Lung (tissue), 12 donors: ENCODE measurements around the gene PAPPA2. TPM values are rescaled to one million over a fixed set of nuclear protein-coding genes. Genes with fewer than 3 reads are reported as not detected.

Experiments used
- ATAC-seq: fragments of 200-7000 bp; cut with Tn5 transposase; one replicate; pipeline ENCODE4 v1.9.1; 2020; ENCODE audit warnings: moderate number of reproducible peaks; ENCODE audit not compliant: insufficient read depth, low FRiP score
- DNase-seq, 3 donors: peaks; one replicate each; pipeline ENCODE4 v3.0.0-alpha.2; 2013 to 2017
- H3K27ac ChIP-seq, 2 donors: one replicate each; pipeline ENCODE4 v1.5.1; 2013; ENCODE audit warnings: mild to moderate bottlenecking in 2 of 2, moderate library complexity in 2 of 2, control low read depth in 1 of 2, inconsistent platforms in 1 of 2, low read depth in 1 of 2, low read length in 1 of 2
- H3K27me3 ChIP-seq, 3 donors: one replicate each; pipeline ENCODE4 v1.5.1; 2013; ENCODE audit warnings: low read length in 2 of 3; ENCODE audit not compliant: control insufficient read depth in 3 of 3, insufficient read depth in 3 of 3
- H3K36me3 ChIP-seq, 4 donors: one replicate each; pipeline ENCODE4 v1.5.1; 2013; ENCODE audit warnings: low read length in 4 of 4, mild to moderate bottlenecking in 1 of 4, moderate library complexity in 1 of 4; ENCODE audit not compliant: control insufficient read depth in 4 of 4, insufficient read depth in 4 of 4
- H3K4me1 ChIP-seq, 5 donors: one replicate each; pipeline ENCODE4 v1.5.1; 2013; ENCODE audit warnings: low read length in 5 of 5, mild to moderate bottlenecking in 2 of 5, moderate library complexity in 1 of 5; ENCODE audit not compliant: control insufficient read depth in 5 of 5, insufficient read depth in 5 of 5
- H3K4me3 ChIP-seq: one replicate; pipeline ENCODE4 v1.5.1; 2013; ENCODE audit warnings: mild to moderate bottlenecking, control low read depth, moderate library complexity
- H3K9ac ChIP-seq, 2 donors: one replicate each; pipeline ENCODE4 v1.5.1; 2013; ENCODE audit warnings: low read length in 2 of 2, control low read depth in 1 of 2; ENCODE audit not compliant: insufficient read depth in 1 of 2
- H3K9me3 ChIP-seq, 4 donors: one replicate each; pipeline ENCODE4 v1.5.1; 2013; ENCODE audit warnings: low read length in 3 of 4, mild to moderate bottlenecking in 1 of 4, moderate library complexity in 1 of 4; ENCODE audit not compliant: control insufficient read depth in 4 of 4, insufficient read depth in 3 of 4
- WGBS, 2 donors: extraction: QIAGEN DNeasy Blood & Tissue Kit; methylation state at CpG; one replicate each; pipeline ENCODE4 v1.1.7; 2013; 5-methylcytosine and 5-hydroxymethylcytosine counted together
- polyA plus RNA-seq, 2 donors: library from polyadenylated mRNA; stranded (reverse); fragments of 200-250 nt; gene quantifications; one replicate each; pipeline ENCODE4 v1.2.1, GENCODE V29; 2013
- total RNA-seq, 2 donors: library from RNA; depleted of rRNA in 1 of 2; stranded (reverse); fragments of >200 nt in 1 of 2; gene quantifications; one replicate each; pipeline ENCODE4 v1.2.1, GENCODE V29; 2014 to 2021
- TF ChIP-seq, protein P1 (sequence below): IDR thresholded peaks from 2 replicates; pipeline ENCODE4 v1.5.1; 2012; ENCODE audit warnings: mild to moderate bottlenecking; ENCODE audit errors: control extremely low read depth, extremely low read depth
- donor health status: control.
- donor health status: control.
- donor health status: Bipolar disorder and iron deficiency.
- donor health status: healthy.
- donor health status: DM: yes; HTN: yes; CAD: no.

PAPPA2 gene
- total and polyA plus RNA-seq, 4 donors, result 0.02 to 0.55 (median 0.32) TPM

DNA sequence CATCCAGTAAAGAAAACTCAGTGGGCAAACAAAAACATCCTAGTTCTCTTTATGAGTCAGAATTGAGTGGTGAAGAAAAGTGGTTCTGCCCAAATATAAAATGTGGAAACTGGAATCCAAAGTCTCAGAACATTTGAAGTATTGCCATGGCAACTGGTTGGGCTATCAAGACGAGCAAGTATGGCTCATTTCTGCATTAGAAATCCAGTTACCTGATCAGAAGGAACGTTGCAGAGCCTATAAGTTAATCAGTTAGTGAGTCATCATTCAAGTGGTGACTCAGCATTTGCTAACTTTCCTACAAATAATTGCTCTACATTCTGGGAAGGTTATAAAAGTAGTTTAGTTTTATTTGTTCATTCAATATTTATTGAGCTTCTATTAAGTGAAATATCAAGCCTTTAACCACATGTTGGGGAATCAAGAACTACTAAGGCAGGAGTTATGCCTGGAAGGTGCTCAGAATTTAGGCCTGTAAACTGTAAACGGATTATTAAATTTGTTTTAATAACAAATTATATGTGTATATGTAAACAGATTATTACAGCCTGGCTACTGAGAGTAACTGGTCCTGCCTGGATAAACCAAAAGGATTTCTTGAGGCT lies 104.3 kb downstream of the PAPPA2 start:
- no peak overlapping the region for H3K4me3 ChIP-seq
- DNase-seq (no peak), ATAC-seq (peak; percentile 40)
- 44 to 52% methylated on average over 3 of the region's 3 CpGs for WGBS, 2 donors
- no peaks in the 10 kb centered on the region for H3K36me3 ChIP-seq
- no peak overlapping the region for H3K27ac ChIP-seq
- no peaks in the 10 kb centered on the region for H3K9me3 ChIP-seq
- H3K9ac ChIP-seq, result no peak overlapping the region
- H3K27me3 ChIP-seq, result no peaks in the 10 kb centered on the region
- peaks cover 0 to 7% (median 0%) of the 10 kb centered on the region in 5 donors for H3K4me1 ChIP-seq
- TF ChIP-seq, protein P1, sequence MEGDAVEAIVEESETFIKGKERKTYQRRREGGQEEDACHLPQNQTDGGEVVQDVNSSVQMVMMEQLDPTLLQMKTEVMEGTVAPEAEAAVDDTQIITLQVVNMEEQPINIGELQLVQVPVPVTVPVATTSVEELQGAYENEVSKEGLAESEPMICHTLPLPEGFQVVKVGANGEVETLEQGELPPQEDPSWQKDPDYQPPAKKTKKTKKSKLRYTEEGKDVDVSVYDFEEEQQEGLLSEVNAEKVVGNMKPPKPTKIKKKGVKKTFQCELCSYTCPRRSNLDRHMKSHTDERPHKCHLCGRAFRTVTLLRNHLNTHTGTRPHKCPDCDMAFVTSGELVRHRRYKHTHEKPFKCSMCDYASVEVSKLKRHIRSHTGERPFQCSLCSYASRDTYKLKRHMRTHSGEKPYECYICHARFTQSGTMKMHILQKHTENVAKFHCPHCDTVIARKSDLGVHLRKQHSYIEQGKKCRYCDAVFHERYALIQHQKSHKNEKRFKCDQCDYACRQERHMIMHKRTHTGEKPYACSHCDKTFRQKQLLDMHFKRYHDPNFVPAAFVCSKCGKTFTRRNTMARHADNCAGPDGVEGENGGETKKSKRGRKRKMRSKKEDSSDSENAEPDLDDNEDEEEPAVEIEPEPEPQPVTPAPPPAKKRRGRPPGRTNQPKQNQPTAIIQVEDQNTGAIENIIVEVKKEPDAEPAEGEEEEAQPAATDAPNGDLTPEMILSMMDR, result no peak

DNA sequence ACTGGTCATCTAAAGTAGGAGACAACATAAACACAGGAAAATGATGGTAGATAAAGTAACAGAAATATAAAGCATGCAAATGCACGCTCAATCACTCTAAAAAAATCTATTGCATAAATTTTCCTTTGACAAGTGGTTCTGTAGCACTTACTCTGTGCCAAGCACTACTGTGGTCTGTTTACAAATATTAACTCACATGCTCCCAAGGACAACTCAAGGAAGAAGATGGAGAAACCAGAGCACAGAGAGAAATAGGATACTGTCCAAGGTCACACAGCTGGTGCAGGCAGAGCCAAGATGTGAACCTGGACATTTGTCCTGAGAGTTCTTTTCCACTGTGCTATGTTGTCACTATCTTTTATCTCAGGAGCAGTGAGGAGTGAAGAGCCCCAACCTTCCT lies 105.2 kb downstream of the PAPPA2 start:
- no peak for DNase-seq
- no peak overlapping the region for H3K4me3 ChIP-seq
- H3K4me1 ChIP-seq, result peaks cover 0 to 7% (median 0%) of the 10 kb centered on the region in 5 donors
- H3K9me3 ChIP-seq, result no peaks in the 10 kb centered on the region
- 30 to 55% methylated on average over 1 of the region's 1 CpG for WGBS, 2 donors
- H3K27me3 ChIP-seq, result no peaks in the 10 kb centered on the region
- H3K9ac ChIP-seq, result no peak overlapping the region
- ATAC-seq, result peak; percentile 23
- H3K27ac ChIP-seq, result no peak overlapping the region
- TF ChIP-seq, protein P1, result no peak
- no peaks in the 10 kb centered on the region for H3K36me3 ChIP-seq

DNA sequence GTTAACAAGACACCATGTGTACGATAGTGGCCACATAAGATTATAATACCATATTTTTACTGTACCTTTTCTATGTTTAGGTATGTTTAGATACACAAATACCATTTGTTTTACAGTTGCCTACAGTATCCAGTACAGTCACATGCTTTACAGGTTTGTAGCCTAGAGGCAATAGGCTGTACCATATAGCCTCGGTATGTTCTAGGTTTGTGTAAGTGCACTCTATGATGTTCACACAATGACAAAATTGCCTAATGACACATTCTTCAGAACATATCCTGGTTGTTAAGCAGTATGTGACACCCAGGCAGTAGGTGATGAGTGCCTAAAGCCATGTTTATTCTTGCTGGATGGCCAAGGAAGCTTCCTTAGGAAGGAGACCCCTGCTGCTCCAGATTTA lies 111.8 kb downstream of the PAPPA2 start:
- Histone ChIP-seq H3K27me3 (no peaks in the 10 kb centered on the region), H3K9me3 (no peaks in the 10 kb centered on the region), H3K27ac (no peak overlapping the region), H3K9ac (no peak overlapping the region), H3K36me3 (no peaks in the 10 kb centered on the region), H3K4me1 (no peaks in the 10 kb centered on the region), H3K4me3 (no peak overlapping the region)
- DNase-seq, result no peak
- WGBS, 2 donors, result 85 to 90% methylated on average over 2 of the region's 2 CpGs
- no peak for ATAC-seq
- TF ChIP-seq, protein P1, result no peak

DNA sequence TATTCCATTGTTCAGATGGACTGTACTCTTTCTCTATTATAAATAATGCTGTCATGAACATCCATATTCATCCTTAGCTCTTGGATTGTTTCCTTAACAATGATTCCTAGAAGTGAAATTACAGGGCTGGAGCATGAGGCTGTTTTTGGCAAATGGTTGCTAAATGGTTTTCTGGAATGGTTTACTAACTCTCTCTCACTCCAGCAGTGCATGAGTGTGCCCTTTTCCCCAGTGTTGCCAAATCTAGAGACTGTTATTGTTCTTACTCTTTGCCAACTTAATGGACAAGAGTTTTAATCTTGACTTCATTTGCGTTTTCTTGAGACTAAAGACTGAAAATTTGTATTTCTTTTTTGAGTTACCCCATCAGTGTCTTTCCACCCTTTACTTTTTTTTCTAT lies 113.0 kb downstream of the PAPPA2 start:
- TF ChIP-seq, protein P1, result no peak
- DNase-seq (no peak), ATAC-seq (no peak)
- no peaks in the 10 kb centered on the region for H3K4me1 ChIP-seq
- 70 to 79% methylated on average over 1 of the region's 1 CpG for WGBS, 2 donors
- no peak overlapping the region for H3K4me3 ChIP-seq
- H3K27ac ChIP-seq, result no peak overlapping the region
- no peak overlapping the region for H3K9ac ChIP-seq
- no peaks in the 10 kb centered on the region for H3K27me3 ChIP-seq
- no peaks in the 10 kb centered on the region for H3K36me3 ChIP-seq
- no peaks in the 10 kb centered on the region for H3K9me3 ChIP-seq
